ENCODE results near the gene PCCA. TPM values are rescaled to one million over a fixed set of nuclear protein-coding genes. Genes with fewer than 3 reads are reported as not detected.

The PCCA gene
- total RNA-seq, 1 experiment from 2014 or later = 16.1 TPM

DNA sequence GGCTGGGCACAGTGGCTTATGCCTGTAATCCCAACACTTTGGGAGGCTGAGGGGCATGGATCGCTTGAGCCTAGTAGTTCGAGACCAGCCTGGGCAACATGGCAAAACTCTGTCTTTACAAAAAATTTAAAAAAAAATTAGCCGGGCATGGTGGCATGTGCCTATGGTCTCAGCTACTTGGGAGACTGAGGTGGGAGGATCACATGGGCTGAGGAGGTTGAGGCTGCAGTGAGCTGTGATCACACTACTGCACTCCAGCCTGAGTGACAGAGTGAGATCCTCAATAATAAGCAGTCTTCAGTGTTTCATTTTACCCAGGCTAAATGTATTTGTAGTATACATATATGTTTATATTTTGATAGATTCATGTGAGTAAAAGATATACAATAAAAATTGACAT lies 414.7 kb downstream of the PCCA start:
- Histone ChIP-seq H3F3A (ENCODE audit: insufficient read depth, low read depth) (no peaks in the 10 kb centered on the region), H3K79me2 (ENCODE audit: low read depth) (no peaks in the 10 kb centered on the region), H4K20me1 (ENCODE audit: insufficient read depth) (no peaks in the 10 kb centered on the region), H3K4me3 (no peak overlapping the region), H3K9me3 (ENCODE audit: insufficient read depth, low read depth) (no peaks in the 10 kb centered on the region), H3K9me2 (ENCODE audit: insufficient read depth) (no peaks in the 10 kb centered on the region), H3K27me3 (ENCODE audit: insufficient read depth, low read depth) (no peaks in the 10 kb centered on the region), H2AFZ (no peak overlapping the region), H3K27ac (no peak overlapping the region), H3K36me3 (ENCODE audit: low read depth) (no peaks in the 10 kb centered on the region), H3K4me2 (no peak overlapping the region), H3K4me1 (replicated peaks; ENCODE audit: insufficient read depth) (no peaks in the 10 kb centered on the region)
- ChIA-PET CTCF (no interaction called here), POLR2A (ENCODE audit: unreplicated experiment) (no interaction called here)
- DNase-seq = no peak
- BruUV-seq (replicated peaks) = no TSS peak
- intact Hi-C loops (cut with micrococcal nuclease; ENCODE audit: unreplicated experiment) = no loop called here
- TF ChIP-seq EZH2 (IDR thresholded peaks at IDR 0.05; ENCODE audit: low read depth) = no peak
- TF ChIP-seq, protein P1, sequence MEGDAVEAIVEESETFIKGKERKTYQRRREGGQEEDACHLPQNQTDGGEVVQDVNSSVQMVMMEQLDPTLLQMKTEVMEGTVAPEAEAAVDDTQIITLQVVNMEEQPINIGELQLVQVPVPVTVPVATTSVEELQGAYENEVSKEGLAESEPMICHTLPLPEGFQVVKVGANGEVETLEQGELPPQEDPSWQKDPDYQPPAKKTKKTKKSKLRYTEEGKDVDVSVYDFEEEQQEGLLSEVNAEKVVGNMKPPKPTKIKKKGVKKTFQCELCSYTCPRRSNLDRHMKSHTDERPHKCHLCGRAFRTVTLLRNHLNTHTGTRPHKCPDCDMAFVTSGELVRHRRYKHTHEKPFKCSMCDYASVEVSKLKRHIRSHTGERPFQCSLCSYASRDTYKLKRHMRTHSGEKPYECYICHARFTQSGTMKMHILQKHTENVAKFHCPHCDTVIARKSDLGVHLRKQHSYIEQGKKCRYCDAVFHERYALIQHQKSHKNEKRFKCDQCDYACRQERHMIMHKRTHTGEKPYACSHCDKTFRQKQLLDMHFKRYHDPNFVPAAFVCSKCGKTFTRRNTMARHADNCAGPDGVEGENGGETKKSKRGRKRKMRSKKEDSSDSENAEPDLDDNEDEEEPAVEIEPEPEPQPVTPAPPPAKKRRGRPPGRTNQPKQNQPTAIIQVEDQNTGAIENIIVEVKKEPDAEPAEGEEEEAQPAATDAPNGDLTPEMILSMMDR (conservative IDR thresholded peaks at IDR 0.05) = no peak

DNA sequence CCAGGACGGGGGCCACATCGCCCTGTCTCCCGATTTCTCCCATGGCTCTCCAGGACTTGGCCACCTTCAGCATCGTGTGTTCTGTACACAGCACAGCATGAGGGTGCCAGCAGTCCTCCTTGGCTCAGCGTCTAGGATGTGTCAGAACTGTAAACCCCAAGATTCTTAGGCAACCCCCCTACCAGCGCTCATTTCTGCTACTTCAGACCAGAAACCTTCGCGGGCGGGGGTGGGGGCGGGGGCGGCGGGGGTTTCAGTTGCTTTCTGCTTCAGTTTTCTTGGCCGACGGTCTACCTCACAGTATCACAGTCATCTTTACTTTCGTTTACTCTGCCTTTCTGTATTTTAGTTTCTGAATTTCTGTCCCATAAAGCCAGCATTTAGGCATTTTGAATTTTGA lies 417.3 kb downstream of the PCCA start:
- H3K79me2 ChIP-seq (ENCODE audit: low read depth) = no peaks in the 10 kb centered on the region
- intact Hi-C loops (cut with micrococcal nuclease; ENCODE audit: unreplicated experiment) = no loop called here
- H3K4me3 ChIP-seq = no peak overlapping the region
- H3K27ac ChIP-seq = no peak overlapping the region
- H2AFZ ChIP-seq = no peak overlapping the region
- H3K27me3 ChIP-seq (ENCODE audit: insufficient read depth, low read depth) = no peaks in the 10 kb centered on the region
- H3K4me1 ChIP-seq (replicated peaks; ENCODE audit: insufficient read depth) = no peaks in the 10 kb centered on the region
- H3K36me3 ChIP-seq (ENCODE audit: low read depth) = no peaks in the 10 kb centered on the region
- ChIA-PET POLR2A (ENCODE audit: unreplicated experiment) (no interaction called here), CTCF (no interaction called here)
- no peak overlapping the region for H3K4me2 ChIP-seq
- no peak for TF ChIP-seq EZH2 (IDR thresholded peaks at IDR 0.05; ENCODE audit: low read depth)
- TF ChIP-seq, protein P1 (conservative IDR thresholded peaks at IDR 0.05) = no peak
- no TSS peak for BruUV-seq (replicated peaks)
- H3K9me3 ChIP-seq (ENCODE audit: insufficient read depth, low read depth) = no peaks in the 10 kb centered on the region
- no peak for DNase-seq
- no peaks in the 10 kb centered on the region for H4K20me1 ChIP-seq (ENCODE audit: insufficient read depth)
- no peaks in the 10 kb centered on the region for H3K9me2 ChIP-seq (ENCODE audit: insufficient read depth)
- no peaks in the 10 kb centered on the region for H3F3A ChIP-seq (ENCODE audit: insufficient read depth, low read depth)

DNA sequence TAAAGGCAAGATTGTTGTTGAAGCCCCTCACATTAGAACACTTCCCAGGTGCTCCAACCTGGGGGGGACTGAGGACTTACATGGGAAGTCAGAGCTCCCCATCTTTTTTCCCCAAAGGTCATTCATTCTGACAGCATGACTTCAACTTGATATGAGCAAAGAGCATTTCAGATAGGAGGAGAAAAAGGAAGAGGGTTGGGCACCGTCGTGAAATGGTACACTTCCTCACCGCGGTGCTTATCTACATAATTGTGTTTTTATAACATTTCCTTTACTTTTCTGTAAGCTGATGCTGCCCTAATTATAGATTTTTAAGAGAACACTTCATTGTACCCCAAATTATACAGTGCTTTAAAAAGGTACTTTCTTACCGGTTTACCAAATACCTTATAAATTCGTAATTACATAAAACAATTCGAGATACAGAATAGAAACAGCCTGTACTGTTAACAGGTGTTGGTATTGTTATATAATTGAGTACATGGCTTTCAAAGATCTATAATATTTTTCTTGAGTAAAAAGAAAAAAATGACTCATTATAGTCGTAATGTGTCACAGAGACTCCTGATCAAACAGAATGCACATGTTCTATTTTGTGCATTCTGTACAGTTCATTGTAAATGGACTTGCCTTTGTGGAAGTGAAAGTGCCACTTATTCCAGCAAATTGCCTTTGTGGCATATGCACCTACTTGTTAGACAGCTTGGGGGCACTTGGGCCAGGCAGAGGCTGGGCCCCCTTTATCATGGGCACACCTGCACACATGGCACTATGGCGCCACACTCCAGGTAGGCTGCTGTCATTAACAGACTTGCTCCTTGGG lies 417.9 kb downstream of the PCCA start:
- no TSS peak for BruUV-seq (replicated peaks)
- Histone ChIP-seq H3K27ac (no peak overlapping the region), H3K27me3 (ENCODE audit: insufficient read depth, low read depth) (no peaks in the 10 kb centered on the region), H2AFZ (no peak overlapping the region), H3K4me2 (no peak overlapping the region), H4K20me1 (ENCODE audit: insufficient read depth) (no peaks in the 10 kb centered on the region), H3K79me2 (ENCODE audit: low read depth) (no peaks in the 10 kb centered on the region), H3K4me1 (replicated peaks; ENCODE audit: insufficient read depth) (no peaks in the 10 kb centered on the region), H3K9me2 (ENCODE audit: insufficient read depth) (no peaks in the 10 kb centered on the region), H3K36me3 (ENCODE audit: low read depth) (no peaks in the 10 kb centered on the region), H3F3A (ENCODE audit: insufficient read depth, low read depth) (no peaks in the 10 kb centered on the region), H3K9me3 (ENCODE audit: insufficient read depth, low read depth) (no peaks in the 10 kb centered on the region), H3K4me3 (no peak overlapping the region)
- TF ChIP-seq, protein P1 (conservative IDR thresholded peaks at IDR 0.05) = no peak
- TF ChIP-seq EZH2 (IDR thresholded peaks at IDR 0.05; ENCODE audit: low read depth) = no peak
- POLR2A ChIA-PET (ENCODE audit: unreplicated experiment) = no interaction called here
- DNase-seq = no peak
- intact Hi-C loops (cut with micrococcal nuclease; ENCODE audit: unreplicated experiment) = no loop called here
- CTCF ChIA-PET = no interaction called here

Data from PC-9 (cell line).